ENCODE measurements around the gene ADAM12.

- TF ChIP-seq CREB1 (CRISPR knock-in tag; IDR thresholded peaks at IDR 0.05; ENCODE audit: low read depth) (no peak), POLR2AphosphoS5 (IDR thresholded peaks at IDR 0.05; ENCODE audit: low read depth) (no peak), STAT1 (IDR thresholded peaks at IDR 0.05; ENCODE audit: unreplicated experiment) (no peak), ZNF331 (CRISPR knock-in tag; IDR thresholded peaks at IDR 0.05; ENCODE audit: low read depth) (no peak), EZH2phosphoT487 (IDR thresholded peaks at IDR 0.05; ENCODE audit: unreplicated experiment) (no peak), CTCF (conservative IDR thresholded peaks at IDR 0.05; ENCODE audit: low read depth in 2 of 2) (no peak)
Measured at GRCh38 chr10:126114884-126115555, 273.3 kb downstream of the ADAM12 start.
